GM19324 (cell line): ENCODE results near the gene ZDHHC22.
"Not testable (repeated sequence)": the region's sequence is repeated elsewhere in the genome, so short reads cannot be mapped to it uniquely, and the experiment has no call there.

ENCODE experiments used
- ATAC-seq: cut with Tn5 transposase; IDR thresholded peaks from one replicate; pipeline ENCODE4 v1.9.1; 2021; ENCODE audit warnings: mild to moderate bottlenecking, moderate library complexity; ENCODE audit not compliant: unreplicated experiment, low FRiP score

Gene ZDHHC22

DNA sequence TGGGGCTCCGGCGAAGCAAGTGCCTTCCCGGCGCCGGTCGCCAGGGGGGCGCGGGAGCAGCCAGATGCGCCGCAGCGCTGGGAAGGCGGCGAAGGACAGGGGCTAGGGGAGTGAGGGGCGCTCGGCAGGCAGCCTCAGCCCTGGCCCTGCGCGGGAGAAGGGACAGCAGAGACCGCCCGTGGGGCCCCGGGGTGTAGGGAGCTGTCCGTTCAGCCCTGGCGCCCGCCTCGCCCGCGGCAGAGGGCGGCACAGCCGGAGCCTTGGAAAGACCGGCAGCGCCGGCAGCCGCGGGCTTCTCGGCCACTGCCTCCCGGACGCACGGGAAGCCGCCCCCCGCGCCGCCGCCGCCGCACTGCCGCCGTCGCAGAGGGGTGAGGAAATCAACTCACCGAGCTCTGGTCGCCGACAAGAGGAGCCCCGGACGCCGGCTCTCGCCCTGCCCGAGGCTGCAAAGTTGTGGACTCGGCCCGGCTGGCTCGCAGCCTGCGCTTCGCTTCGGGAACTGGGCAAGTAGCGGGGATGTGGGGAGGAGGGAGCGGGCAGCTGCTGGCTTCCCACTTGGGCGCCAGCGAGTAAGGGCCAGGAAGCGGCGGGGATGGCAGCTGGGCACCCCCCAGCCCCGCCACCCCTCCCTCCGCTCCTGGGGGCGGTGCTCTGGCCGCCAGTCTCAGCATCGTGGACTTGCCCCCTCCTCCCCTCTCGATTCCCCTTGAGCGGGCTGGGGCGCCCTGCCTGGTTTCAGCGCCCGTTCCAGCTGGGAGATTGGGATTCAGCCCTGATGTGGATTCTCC is at the start of gene ZDHHC22:
Gene ZDHHC22, minus strand, starts transcription at position 578 of the 791 bp plus-strand sequence. CDS start 2,053 bp downstream, outside the sequence.
- ATAC-seq, result no peak

DNA sequence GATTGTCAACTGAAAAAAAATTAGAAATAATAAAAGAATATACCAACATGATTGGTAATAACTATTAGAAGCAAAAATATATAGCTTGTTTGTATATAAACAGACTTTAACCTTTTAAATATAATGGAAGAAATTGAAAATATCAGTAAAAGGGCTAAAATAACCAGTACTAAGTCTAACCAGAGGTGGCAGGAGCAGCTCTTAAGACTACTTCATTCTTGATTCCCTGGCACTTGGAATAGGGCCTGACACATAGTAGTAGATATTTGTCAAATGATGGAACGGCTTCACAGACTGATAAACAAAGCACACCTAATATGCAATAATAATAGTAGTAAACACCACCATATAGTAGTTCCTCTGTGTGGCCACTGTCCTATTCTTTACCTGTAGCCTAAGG is 49.4 kb upstream of the ZDHHC22 start:
- ATAC-seq, result no peak

GRCh38 chr14:77189479-77189878 is 47.9 kb upstream of the ZDHHC22 start:
- no peak for ATAC-seq

GRCh38 chr14:77187649-77188012 is 46.0 kb upstream of the ZDHHC22 start:
- ATAC-seq, result no peak

GRCh38 chr14:77186911-77187648 is 45.5 kb upstream of the ZDHHC22 start:
- no peak for ATAC-seq

DNA sequence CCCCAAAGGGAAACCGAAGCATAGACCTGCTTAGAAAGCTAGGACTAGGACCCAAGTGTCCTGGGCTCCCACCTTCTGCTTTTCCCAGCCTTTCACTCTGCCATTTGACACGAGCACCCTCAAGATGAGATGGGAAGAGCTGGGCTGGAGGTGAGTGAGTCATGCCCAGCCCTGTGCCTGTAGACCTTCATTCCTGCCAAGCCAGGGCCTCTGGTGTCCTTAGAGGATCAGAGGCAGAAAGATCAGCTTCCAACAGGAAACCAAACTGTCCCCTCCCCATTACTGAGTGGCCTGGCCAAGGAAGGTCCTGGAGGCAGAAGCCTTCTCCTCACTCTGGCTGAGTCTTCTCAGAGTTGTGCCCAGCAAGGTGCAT is 43.5 kb upstream of the ZDHHC22 start:
- no peak for ATAC-seq

DNA sequence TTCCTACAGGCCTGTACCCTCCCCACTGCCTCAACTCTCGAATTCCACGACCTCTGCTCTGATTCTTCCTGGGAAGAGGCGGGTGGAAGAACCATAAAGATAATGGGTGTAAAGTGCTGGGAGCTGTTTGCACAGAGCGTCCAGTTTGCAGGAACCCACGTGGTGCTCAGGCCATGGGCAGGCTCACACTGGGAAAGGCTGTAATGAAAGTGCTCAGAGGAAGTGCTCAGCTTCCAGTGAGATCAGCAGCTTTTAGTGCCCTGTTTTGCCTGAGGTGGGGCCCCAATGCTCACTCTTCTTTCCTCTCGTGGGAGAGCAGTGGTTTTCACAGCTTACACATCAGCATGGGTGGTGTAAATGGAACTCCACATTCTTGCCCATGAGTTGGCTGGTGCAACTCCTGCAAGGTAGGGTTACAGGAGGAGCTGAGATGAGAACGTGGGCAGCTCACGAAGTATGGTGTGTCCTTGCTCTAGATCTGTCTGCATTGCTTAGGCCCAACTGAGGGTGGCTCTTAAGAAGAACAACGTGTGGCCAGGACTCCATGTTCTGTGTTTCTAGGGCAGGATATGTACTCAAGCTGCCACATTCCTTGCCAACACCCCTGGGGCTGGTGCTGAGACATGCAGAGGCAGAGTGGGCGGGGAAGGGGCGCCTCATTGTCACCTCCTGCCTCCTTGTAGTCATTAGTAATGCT is 43.0 kb upstream of the ZDHHC22 start:
- ATAC-seq, result no peak

DNA sequence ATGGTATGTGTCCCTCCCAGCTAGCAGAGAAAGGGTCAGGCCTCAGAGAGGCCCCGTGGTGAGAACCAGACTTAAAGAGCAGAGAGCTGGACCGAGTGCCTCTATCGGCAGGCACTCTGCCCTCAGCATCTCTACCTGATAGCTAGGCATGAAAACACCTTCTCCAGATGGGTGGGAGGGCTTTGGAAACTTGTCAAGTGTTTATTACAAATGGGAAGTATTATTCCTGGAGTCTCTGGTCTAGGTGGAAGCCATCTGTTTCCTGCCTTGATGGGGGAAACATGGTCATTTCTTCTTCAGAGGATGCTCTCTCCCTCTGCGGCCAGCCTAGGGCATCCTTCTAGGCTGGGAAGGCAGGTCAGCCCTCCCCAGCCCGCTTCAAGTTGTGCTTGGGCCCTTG is 42.3 kb upstream of the ZDHHC22 start:
- ATAC-seq, result no peak

DNA sequence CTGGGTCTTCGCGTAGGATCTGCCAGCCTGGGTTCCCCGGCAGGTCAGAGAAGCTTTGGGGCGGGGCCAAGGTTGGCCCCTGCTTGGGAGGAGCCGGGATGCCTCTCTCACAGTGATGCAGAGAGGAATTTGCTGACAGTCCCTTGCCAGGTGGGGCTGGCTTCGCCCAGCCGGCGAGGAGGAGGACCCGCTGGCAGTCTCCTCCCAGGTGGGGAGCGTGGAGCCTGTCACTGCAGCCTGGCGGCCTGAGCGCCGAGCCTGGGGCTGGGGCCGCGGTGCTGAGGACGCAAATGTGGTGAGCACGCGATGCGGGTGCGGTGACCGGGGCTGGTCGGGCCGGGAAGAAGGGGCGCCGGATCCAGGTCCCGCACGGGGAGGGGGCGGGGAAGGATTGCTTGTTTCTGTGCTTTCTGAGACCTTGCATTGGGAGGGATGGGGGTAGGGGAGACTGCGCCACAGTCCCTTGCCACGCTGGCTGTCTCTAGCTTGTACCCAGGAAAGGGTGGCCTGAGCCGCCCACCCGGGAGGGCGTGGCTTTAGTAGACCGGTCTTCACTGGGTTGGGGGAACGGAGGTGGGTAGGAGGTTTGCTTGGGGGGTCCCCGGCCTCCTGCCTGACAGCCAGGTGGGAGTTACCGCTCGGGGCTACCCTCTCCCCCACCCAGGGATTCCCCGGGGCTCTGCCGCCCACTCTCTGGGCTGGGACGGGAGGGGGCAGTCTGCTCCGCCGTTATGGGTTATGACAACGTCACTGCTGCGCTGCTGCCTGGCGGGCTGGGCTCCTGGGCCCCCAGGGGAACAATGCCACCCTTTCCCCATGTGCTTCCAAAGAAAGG is 40.2 kb upstream of the ZDHHC22 start, which contains the start of gene TMEM63C:
Gene TMEM63C, plus strand, starts transcription at position 196 of the 835 bp plus-strand sequence. CDS start 37,016 bp downstream, outside the sequence.
- ATAC-seq, result peak; percentile 73

DNA sequence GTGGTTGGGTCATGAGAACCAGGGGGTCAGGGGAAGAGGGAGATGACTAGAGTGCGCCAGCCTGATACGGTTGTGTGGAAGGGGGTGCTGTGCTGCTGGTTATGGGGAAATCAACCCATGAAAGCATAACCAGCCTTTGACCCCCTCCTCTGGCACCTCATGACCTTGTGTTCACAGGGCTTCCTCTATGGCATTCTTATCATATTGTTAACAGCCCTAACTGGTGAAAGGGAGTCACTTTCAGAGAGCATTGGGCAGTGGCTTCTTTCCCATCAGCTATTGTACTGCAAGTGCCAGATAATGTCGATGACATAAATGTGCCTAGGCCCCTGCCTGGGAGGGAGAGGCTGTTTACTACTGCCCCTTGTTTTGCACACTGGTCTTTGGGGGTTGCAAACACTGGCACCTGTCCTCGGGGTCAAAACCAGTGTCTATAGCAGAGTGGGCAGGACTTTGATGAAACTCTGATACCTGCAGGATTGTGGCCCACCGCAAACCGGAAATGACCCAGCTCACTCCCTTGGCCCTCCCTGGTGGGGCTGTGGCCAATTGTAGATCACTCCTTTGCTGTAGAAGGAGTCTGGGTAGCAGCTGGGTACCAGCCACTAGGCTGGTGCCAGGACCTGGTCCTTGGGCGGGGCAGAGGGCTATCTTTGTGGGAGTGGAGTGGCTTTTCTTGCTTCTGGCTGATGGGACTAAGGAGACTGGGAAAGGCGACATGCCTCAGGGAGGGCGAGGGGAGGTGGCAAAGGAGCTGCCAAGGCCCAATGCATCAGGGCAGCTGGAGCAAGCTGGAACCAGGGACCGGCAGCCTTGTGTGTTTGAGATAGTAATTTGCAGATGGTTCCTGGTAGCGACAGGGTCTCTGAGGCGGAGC is 39.4 kb upstream of the ZDHHC22 start:
- peak; percentile 46 for ATAC-seq

DNA sequence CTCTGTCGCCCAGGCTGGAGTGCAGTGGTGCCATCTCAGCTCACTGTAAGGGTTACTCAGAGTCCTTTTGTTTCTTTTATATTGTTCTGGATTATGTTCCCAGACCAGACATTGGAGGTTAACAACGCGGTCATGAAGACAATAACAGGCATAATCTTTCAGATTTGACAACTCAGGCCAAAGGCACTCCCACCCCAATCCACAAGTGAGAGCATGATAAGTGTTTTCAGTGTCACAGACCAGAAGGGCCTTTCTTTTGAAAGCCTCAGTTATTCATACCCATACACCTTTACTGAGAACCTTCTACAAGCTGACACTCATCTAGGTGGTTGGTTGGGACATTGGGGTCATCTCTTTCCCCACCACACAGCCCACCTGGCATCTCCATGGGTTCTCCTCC is 37.1 kb upstream of the ZDHHC22 start:
- ATAC-seq, result no peak

- ATAC-seq, result no peak
Measured at GRCh38 chr14:77177702-77178101, 36.1 kb upstream of the ZDHHC22 start.

- ATAC-seq, result no peak
Measured at GRCh38 chr14:77175843-77176242, 34.3 kb upstream of the ZDHHC22 start.

DNA sequence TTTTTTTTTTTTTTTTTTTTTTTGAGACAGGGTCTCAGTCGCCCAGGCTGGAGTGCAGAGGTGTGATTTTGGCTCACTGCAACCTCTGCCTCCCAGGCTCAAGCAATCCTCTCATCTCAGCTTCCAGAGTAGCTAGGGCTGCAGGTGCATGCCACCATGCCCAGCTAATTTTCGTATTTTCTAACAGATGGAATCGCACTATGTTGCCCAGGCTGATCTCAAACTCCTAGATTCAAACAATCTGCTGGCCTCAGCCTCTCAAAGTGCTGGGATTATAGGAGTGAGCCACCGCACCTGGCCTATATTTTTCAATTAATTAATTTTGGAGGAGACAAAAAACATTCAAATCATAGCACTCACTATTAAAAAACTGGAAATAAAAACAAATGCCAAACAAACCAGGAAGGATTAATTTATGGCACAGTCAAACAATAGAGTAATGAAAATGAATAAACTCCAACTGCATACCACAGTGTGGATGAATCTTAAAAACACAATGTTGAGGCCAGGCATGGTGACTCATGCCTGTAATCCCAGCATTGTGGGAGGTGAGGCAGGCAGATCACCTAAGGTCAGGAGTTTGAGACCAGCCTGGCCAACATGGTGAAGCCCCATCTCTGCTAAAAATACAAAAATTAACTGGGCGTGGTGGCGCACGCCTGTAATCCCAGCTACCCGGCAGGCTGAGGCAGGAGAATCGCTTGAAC is 32.5 kb upstream of the ZDHHC22 start:
- ATAC-seq, result not testable (repeated sequence)

DNA sequence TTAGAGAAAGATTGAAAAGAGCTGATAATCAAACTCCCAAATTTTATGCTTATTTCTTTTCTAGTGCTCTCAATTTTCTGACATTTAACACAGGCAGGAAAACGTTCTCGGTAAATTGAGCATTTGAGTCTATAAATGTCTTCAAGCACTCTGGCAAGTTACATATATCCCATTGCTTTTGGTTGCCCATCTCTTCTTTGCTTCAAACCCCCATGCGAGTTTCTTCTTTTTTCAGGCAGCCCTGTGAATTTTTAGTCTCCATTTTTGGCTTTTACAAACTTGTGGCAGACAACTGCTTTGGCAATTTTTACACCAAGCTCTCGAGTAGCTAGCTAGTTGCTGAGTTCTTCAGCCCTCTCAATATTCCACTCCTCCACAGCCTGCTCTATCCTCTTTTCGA is 31.3 kb upstream of the ZDHHC22 start:
- no peak for ATAC-seq

DNA sequence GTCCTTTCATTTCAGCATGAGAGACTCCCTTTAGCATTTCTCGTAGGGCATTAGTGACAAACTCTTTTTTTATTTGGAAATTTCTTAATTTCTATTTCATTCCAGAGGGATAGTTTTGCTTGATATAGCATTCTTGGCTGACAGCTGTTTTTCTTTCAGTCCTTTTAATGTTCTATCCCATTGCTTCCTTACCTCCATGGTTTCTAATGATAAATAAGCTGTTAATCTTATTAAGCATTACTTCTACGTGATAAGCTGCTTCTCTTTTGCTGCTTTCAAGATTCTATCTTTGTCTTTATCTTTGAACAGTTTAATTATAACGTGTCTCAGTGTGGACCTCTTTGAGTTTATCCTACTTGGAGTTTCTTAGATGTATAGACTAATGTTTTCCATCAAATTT is 28.5 kb upstream of the ZDHHC22 start:
- no peak for ATAC-seq

GRCh38 chr14:77161011-77161410 is 19.4 kb upstream of the ZDHHC22 start:
- no peak for ATAC-seq

GRCh38 chr14:77158882-77159255 is 17.3 kb upstream of the ZDHHC22 start:
- ATAC-seq, result no peak
